ENCODE measurements around the gene CPNE4.

Gene CPNE4

GRCh38 chr3:131543714-131544113, 491.1 kb downstream of the CPNE4 start:
- H3K27ac ChIP-seq: no peak overlapping the region
- H3K36me3 ChIP-seq: no peaks in the 10 kb centered on the region
- no peaks in the 10 kb centered on the region for H3K27me3 ChIP-seq (ENCODE audit: insufficient read depth, low read depth, severe bottlenecking)
- TF ChIP-seq, protein P1, sequence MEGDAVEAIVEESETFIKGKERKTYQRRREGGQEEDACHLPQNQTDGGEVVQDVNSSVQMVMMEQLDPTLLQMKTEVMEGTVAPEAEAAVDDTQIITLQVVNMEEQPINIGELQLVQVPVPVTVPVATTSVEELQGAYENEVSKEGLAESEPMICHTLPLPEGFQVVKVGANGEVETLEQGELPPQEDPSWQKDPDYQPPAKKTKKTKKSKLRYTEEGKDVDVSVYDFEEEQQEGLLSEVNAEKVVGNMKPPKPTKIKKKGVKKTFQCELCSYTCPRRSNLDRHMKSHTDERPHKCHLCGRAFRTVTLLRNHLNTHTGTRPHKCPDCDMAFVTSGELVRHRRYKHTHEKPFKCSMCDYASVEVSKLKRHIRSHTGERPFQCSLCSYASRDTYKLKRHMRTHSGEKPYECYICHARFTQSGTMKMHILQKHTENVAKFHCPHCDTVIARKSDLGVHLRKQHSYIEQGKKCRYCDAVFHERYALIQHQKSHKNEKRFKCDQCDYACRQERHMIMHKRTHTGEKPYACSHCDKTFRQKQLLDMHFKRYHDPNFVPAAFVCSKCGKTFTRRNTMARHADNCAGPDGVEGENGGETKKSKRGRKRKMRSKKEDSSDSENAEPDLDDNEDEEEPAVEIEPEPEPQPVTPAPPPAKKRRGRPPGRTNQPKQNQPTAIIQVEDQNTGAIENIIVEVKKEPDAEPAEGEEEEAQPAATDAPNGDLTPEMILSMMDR (IDR thresholded peaks at IDR 0.05; ENCODE audit: low read depth, low read length): no peak
- DNase-seq: peak; percentile 23
- H3K4me3 ChIP-seq (ENCODE audit: low read depth, low read length): no peak overlapping the region
- no peaks in the 10 kb centered on the region for H3K9me3 ChIP-seq (ENCODE audit: severe bottlenecking)

GRCh38 chr3:131541288-131541687, 493.5 kb downstream of the CPNE4 start:
- TF ChIP-seq, protein P1 (IDR thresholded peaks at IDR 0.05; ENCODE audit: low read depth, low read length): no peak
- Histone ChIP-seq H3K4me3 (ENCODE audit: low read depth, low read length) (no peak overlapping the region), H3K9me3 (ENCODE audit: severe bottlenecking) (no peaks in the 10 kb centered on the region), H3K27ac (no peak overlapping the region), H3K36me3 (no peaks in the 10 kb centered on the region), H3K27me3 (ENCODE audit: insufficient read depth, low read depth, severe bottlenecking) (no peaks in the 10 kb centered on the region)
- no peak for DNase-seq

DNA sequence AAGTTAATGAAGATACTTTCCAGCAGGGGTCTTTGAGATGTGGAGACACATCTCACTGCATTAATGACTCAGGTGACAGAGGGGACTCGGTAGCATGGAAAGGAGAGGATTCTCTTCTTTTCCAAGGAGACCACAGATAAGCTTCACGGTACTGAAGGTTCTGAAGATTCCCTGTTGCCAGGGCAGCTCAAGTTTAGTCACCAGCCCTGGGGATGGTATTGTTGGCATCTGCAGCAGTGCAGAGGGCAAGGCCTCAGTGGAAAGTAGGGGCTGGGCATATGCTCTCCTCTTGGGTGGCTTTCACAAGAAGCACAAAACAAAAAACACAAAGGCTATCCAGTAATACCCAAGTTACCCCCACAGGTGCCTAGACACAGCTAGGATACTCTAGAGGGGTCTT, 494.0 kb downstream of the CPNE4 start:
- Histone ChIP-seq H3K4me3 (ENCODE audit: low read depth, low read length) (no peak overlapping the region), H3K9me3 (ENCODE audit: severe bottlenecking) (no peaks in the 10 kb centered on the region), H3K27me3 (ENCODE audit: insufficient read depth, low read depth, severe bottlenecking) (no peaks in the 10 kb centered on the region), H3K36me3 (no peaks in the 10 kb centered on the region), H3K27ac (no peak overlapping the region)
- TF ChIP-seq, protein P1 (IDR thresholded peaks at IDR 0.05; ENCODE audit: low read depth, low read length): no peak
- no peak for DNase-seq

DNA sequence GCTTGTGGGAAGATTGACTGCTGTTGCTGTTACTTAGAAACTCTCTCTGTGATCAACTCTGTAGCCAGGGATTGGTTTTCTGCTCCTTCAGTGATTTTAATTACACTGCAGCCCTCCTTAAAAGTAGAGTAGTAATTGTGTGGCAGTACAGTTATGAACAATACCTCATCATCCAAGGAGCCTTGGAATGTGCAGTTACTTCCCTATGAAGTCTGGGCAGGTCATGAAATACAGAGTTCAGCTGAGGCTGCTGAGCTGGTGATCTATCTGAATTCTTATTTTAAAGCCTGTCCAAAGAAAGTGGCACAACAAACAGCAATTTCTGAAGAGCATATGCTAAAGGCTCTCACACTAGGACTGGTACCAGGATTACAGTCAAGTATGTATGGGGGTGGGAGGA, 494.7 kb downstream of the CPNE4 start:
- no peaks in the 10 kb centered on the region for H3K36me3 ChIP-seq
- TF ChIP-seq, protein P1 (IDR thresholded peaks at IDR 0.05; ENCODE audit: low read depth, low read length): no peak
- H3K4me3 ChIP-seq (ENCODE audit: low read depth, low read length): no peak overlapping the region
- H3K27ac ChIP-seq: no peak overlapping the region
- H3K9me3 ChIP-seq (ENCODE audit: severe bottlenecking): no peaks in the 10 kb centered on the region
- no peaks in the 10 kb centered on the region for H3K27me3 ChIP-seq (ENCODE audit: insufficient read depth, low read depth, severe bottlenecking)
- no peak for DNase-seq

DNA sequence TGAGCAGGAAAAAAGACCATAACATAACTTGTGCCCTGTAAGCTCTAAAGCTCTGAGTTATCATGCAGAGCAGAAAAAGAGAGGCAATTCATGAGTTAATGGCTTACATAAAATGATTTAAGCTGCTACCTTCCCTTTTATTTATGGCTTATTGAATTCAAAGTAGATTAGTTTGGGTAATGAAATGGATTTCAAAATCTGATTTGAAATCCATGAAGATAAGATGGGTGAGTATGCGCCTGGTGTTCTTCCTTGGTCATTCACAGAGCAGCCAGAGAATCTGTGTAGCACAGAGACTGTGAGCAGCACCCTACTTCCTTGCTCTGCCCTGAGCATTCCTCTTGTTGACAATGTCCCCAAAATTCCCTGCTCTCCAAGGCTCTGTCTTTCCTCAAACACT, 495.8 kb downstream of the CPNE4 start:
- Histone ChIP-seq H3K9me3 (ENCODE audit: severe bottlenecking) (no peaks in the 10 kb centered on the region), H3K36me3 (no peaks in the 10 kb centered on the region), H3K4me3 (ENCODE audit: low read depth, low read length) (no peak overlapping the region), H3K27ac (no peak overlapping the region), H3K27me3 (ENCODE audit: insufficient read depth, low read depth, severe bottlenecking) (no peaks in the 10 kb centered on the region)
- TF ChIP-seq, protein P1 (IDR thresholded peaks at IDR 0.05; ENCODE audit: low read depth, low read length): no peak
- DNase-seq: no peak

DNA sequence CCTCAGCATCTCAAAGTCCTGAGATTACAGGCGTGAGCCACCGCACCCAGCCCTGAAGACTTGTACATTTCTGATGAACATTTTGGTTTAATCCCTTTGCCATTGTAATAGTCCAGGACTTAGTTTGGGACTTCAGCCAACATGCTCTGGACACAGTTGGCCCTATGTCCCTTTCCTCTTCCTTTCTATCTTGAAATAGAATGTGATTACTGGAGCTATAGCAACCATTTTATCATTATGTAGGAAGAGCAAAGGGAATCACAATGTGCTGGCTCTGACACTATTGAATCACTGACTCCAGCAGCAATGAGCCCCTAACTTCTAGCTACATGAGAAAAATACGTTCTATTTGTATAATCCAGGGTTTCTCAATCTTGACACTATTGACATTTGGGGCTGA, 497.3 kb downstream of the CPNE4 start:
- Histone ChIP-seq H3K9me3 (ENCODE audit: severe bottlenecking) (no peaks in the 10 kb centered on the region), H3K4me3 (ENCODE audit: low read depth, low read length) (no peak overlapping the region), H3K27me3 (ENCODE audit: insufficient read depth, low read depth, severe bottlenecking) (no peaks in the 10 kb centered on the region), H3K36me3 (no peaks in the 10 kb centered on the region), H3K27ac (no peak overlapping the region)
- no peak for DNase-seq
- TF ChIP-seq, protein P1 (IDR thresholded peaks at IDR 0.05; ENCODE audit: low read depth, low read length): no peak

Data from WERI-Rb-1 (cell line).